IgD-negative memory B cell (primary cell): Measurements from ENCODE around the gene ATP10A. TPM values are rescaled to one million over a fixed set of nuclear protein-coding genes. Genes with fewer than 3 reads are reported as not detected.
A peak's percentile ranks its signal among the peaks of the same experiment; 100 is the strongest.

Experiments used
- H3K27ac Mint-ChIP-seq, 3 donors: one replicate each; pipeline ENCODE4 v1.8.0; 2020 to 2022; ENCODE audit warnings: mild to moderate bottlenecking in 3 of 3, mixed read lengths in 3 of 3, moderate library complexity in 1 of 3
- H3K27me3 Mint-ChIP-seq: one replicate; pipeline ENCODE4 v1.8.0; 2021; ENCODE audit warnings: mixed read lengths
- H3K36me3 Mint-ChIP-seq: one replicate; pipeline ENCODE4 v1.8.0; 2020; ENCODE audit warnings: mild to moderate bottlenecking, mixed read lengths
- H3K4me1 Mint-ChIP-seq, 3 donors: one replicate each; pipeline ENCODE4 v1.8.0; 2020 to 2022; ENCODE audit warnings: mixed read lengths in 3 of 3, mild to moderate bottlenecking in 1 of 3
- H3K4me3 Mint-ChIP-seq, 4 donors: one replicate each; pipeline ENCODE4 v1.8.0; 2020 to 2022; ENCODE audit warnings: mild to moderate bottlenecking in 4 of 4, mixed read lengths in 4 of 4, moderate library complexity in 3 of 4
- H3K9me3 Mint-ChIP-seq, 3 donors: one replicate each; pipeline ENCODE4 v1.8.0; 2020 to 2021; ENCODE audit warnings: mixed read lengths in 3 of 3, mild to moderate bottlenecking in 1 of 3
- polyA plus RNA-seq: library from polyadenylated mRNA; unstranded; fragments of 300-500 nt; fragmentation: Illumina TruSeq; gene quantifications from one replicate; pipeline ENCODE4 v1.2.3, GENCODE V29; 2021

Gene ATP10A
- polyA plus RNA-seq, 1 donor from 2014 or later, result 0.48 TPM

DNA sequence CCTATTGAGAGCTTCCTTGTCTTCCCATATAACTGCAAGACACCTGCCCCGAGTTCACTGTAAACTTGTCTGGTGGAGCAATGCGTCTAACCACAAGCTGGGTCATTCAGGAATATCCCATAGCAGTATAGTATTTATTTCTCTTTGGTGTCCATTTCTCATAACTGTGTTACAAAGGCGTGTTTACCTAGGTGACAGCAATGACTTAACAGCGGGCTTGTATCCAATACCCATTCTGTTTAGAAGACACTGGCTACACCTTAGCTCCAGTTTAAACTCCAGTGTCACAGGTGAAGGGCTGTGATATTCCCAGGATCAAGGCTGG is 24.3 kb downstream of the ATP10A start:
- H3K27me3 Mint-ChIP-seq, result peaks cover 23% of the 10 kb centered on the region
- no peaks in the 10 kb centered on the region for H3K36me3 Mint-ChIP-seq
- peaks cover 6 to 12% (median 7%) of the 10 kb centered on the region in 3 donors for H3K4me1 Mint-ChIP-seq
- H3K27ac Mint-ChIP-seq, result no peak overlapping the region
- H3K9me3 Mint-ChIP-seq, result peaks cover 0 to 2% (median 0%) of the 10 kb centered on the region in 3 donors
- H3K4me3 Mint-ChIP-seq, result no peak overlapping the region

DNA sequence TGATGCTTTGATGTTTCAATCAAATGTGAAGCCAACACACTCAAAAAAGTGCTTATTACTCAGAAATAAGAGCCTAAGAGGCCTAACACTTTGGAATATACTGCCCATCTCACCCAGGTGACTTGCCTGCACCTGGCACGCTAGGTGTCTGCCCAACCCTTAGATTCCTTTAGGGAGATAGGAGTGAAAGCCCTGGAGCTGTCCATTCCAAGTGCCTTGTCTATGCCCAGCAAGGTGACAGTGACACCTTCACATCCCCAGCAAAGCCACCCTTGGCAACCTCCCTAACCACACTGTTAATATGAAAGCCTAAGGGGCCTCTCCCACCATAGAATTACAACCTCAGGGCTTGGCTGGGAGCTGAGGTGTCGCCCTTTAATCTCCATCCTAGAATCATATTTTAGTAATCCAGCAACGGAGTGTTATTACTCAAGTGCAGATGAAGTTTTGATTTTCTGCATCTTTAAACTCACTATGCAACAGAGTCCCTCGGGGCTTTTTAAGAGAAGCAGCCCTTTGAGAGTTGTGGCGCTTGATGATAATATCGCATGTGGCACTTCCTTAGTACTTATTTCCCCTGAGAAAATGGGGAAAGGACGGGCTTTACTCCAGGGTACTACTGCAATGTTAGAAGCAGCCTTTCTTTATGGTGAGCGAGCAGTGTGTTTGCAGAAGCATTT is 24.8 kb downstream of the ATP10A start:
- H3K27me3 Mint-ChIP-seq, result peaks cover 23% of the 10 kb centered on the region
- H3K4me1 Mint-ChIP-seq, result peaks cover 6 to 12% (median 7%) of the 10 kb centered on the region in 3 donors
- H3K9me3 Mint-ChIP-seq, result peaks cover 0 to 2% (median 0%) of the 10 kb centered on the region in 3 donors
- H3K36me3 Mint-ChIP-seq, result no peaks in the 10 kb centered on the region
- no peak overlapping the region for H3K27ac Mint-ChIP-seq
- H3K4me3 Mint-ChIP-seq, result no peak overlapping the region

DNA sequence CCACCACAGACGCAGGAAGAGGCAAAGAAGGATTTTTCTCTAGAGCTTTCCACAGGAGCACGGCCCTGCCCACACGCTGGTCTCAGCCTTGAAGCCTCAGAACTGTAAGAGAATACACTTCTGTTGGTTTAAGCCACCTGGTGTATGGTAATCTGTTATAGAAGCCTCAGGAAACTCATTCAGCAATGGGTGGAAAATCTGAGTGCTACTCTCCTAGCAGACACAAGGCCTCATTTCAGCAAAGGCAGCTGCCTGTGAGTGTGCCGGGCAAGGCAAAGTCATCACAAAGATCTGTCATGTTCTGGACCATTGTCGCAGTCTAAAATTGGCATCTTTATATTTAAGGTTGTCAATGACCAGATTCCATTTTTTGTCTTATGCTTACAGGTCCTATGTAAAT is 31.0 kb downstream of the ATP10A start:
- Mint-ChIP-seq H3K27ac (peak overlapping the region in 1 of 3 donors; percentile 71), H3K27me3 (peaks cover 3% of the 10 kb centered on the region), H3K9me3 (peaks cover 0 to 3% (median 2%) of the 10 kb centered on the region in 3 donors), H3K4me1 (peaks cover 5 to 12% (median 9%) of the 10 kb centered on the region in 3 donors), H3K4me3 (peak overlapping the region in 1 of 4 donors; percentile 69), H3K36me3 (no peaks in the 10 kb centered on the region)

DNA sequence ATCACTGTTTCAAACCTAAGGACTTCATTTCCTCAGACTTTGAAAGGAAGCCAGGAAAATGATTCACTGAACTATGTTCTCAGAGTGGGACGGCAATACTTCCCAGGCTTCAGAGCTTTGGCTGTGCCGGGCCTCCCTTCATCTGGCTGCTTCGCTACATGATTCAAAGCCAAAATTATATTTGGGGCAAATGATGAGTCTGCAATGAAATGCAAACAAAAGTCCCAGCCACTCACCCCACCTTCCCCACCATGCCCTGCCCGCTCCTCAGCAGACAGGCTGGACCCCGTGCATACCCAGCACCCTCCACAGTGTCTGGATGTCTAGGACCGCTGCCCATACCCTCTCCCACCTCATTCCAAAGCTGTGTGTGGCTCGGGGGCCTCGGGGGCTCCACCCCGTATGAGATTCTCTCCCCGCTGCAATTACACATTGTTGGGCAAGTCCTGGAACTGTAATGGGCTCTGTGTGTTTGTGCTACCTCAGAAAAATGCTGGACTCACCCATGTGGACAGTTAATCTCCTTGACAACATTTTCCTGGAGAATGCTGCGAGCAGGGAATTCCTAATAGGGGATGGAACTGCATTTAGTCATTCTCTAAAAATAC is 32.2 kb downstream of the ATP10A start:
- peaks cover 5 to 12% (median 9%) of the 10 kb centered on the region in 3 donors for H3K4me1 Mint-ChIP-seq
- peaks cover 2 to 6% (median 5%) of the 10 kb centered on the region in 3 donors for H3K9me3 Mint-ChIP-seq
- peak overlapping the region in 1 of 3 donors; percentile 64 for H3K27ac Mint-ChIP-seq
- no peaks in the 10 kb centered on the region for H3K36me3 Mint-ChIP-seq
- H3K27me3 Mint-ChIP-seq, result no peaks in the 10 kb centered on the region
- peak overlapping the region in 1 of 4 donors; percentile 47 for H3K4me3 Mint-ChIP-seq

DNA sequence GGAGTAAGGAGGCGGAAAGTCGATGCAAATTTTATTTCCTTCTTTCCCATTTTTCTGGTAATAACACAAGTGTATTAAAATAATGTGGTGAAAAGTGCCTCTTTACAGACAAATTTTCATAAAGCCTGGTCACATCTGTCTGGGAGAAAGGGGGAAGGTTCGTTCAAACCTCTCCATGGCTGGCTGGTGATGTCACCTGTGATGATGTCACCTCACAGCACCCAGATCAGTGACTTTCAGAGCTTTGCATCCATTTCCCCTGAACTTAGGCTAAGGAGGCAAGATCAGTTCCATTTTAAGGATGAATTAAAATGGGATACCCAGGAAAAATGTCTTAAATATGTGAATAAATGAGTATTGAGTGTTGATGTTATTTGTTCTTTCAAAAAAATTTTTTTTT is 34.1 kb downstream of the ATP10A start:
- Mint-ChIP-seq H3K9me3 (peaks cover 2 to 14% (median 10%) of the 10 kb centered on the region in 3 donors), H3K36me3 (no peaks in the 10 kb centered on the region), H3K4me3 (no peak overlapping the region), H3K27ac (no peak overlapping the region), H3K27me3 (peaks cover 4% of the 10 kb centered on the region), H3K4me1 (peaks cover 5 to 12% (median 7%) of the 10 kb centered on the region in 3 donors)

DNA sequence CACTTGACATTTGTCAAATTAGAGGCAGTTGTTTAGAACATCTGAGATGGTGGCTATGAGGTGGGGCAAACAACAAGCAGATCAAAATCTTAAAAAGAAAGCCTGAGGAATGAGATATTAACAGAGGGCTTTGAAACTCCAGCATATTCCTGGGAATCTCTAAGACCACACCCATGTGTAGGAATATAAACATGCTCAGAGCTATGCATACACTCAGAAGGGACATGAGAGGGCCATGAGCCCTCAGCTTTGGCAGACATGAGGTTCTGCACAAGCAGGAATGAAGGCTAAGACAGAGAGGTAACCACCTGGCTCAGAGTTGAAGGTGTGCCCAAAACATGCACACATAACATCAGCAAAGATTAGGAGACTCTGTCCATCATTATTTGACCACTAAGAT is 37.9 kb downstream of the ATP10A start:
- Mint-ChIP-seq H3K27ac (no peak overlapping the region), H3K4me1 (peaks cover 0 to 2% (median 0%) of the 10 kb centered on the region in 3 donors), H3K4me3 (no peak overlapping the region), H3K9me3 (peaks cover 2 to 14% (median 10%) of the 10 kb centered on the region in 3 donors), H3K27me3 (peaks cover 4% of the 10 kb centered on the region), H3K36me3 (no peaks in the 10 kb centered on the region)

DNA sequence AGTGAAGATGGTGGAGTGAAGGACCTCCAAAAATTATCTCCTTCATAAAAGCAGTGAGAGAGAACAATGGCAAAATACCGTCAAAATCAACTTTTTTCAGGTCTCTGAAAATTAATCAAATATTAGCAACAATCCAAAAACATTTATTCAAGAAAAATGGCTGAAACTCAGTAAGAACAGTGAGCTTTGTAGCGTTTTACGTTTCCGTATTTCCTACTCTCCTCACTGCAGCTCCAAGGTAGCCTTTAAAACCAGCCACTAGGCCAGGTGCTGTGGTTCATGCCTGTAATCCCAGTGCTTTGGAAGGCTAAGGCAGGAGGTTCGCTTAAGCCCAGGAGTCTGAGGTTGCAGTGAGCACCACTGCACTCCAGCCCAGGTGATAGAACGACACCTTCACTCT is 38.5 kb downstream of the ATP10A start:
- Mint-ChIP-seq H3K4me1 (peaks cover 0 to 2% (median 0%) of the 10 kb centered on the region in 3 donors), H3K27me3 (peaks cover 4% of the 10 kb centered on the region), H3K36me3 (no peaks in the 10 kb centered on the region), H3K27ac (no peak overlapping the region), H3K9me3 (peaks cover 2 to 14% (median 10%) of the 10 kb centered on the region in 3 donors), H3K4me3 (no peak overlapping the region)

DNA sequence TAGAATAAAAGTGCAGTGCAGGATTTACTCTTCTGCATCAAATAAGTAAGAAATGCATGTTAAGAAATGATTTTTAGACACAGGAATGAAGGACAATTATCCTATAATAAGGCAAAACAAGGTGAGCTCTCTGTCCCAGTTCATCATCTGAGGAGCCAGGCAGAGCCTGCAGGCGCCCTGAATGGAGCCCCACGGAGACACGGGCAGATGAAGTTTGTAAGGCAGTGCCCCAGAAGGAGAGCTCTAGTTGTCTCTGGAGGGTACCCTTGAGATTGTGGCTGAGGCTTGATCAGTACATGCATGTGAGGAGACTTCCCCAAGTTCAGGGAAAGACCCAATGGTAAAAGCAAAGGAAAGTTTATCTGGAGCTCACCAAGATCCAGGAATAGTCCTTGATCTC is 50.3 kb downstream of the ATP10A start:
- no peaks in the 10 kb centered on the region for H3K36me3 Mint-ChIP-seq
- no peaks in the 10 kb centered on the region for H3K9me3 Mint-ChIP-seq
- peak overlapping the region in 1 of 3 donors; percentile 85 for H3K27ac Mint-ChIP-seq
- peaks cover 22% of the 10 kb centered on the region for H3K27me3 Mint-ChIP-seq
- H3K4me1 Mint-ChIP-seq, result peaks cover 12 to 16% (median 13%) of the 10 kb centered on the region in 3 donors
- H3K4me3 Mint-ChIP-seq, result no peak overlapping the region

DNA sequence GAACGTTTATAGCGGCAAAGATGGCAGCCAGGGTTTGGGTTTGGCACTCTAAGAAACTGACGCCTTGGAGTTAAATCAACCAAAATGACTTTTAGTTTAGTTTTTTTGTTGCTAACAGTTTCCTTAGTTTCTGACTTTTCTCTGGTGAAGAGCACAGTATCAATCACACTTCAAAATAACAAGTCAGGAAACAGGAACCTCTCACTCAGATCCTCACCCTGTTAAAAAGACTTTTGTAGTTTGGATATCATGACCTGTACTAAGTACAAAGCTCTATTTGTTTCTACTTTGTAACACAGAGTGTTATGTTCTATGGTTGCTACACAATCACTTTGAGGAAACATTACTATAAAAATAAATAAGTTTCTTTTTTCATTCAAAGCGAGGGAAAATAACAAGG is 51.1 kb downstream of the ATP10A start:
- H3K9me3 Mint-ChIP-seq, result no peaks in the 10 kb centered on the region
- no peak overlapping the region for H3K4me3 Mint-ChIP-seq
- peaks cover 12 to 16% (median 13%) of the 10 kb centered on the region in 3 donors for H3K4me1 Mint-ChIP-seq
- H3K27ac Mint-ChIP-seq, result no peak overlapping the region
- H3K27me3 Mint-ChIP-seq, result peaks cover 24% of the 10 kb centered on the region
- no peaks in the 10 kb centered on the region for H3K36me3 Mint-ChIP-seq

DNA sequence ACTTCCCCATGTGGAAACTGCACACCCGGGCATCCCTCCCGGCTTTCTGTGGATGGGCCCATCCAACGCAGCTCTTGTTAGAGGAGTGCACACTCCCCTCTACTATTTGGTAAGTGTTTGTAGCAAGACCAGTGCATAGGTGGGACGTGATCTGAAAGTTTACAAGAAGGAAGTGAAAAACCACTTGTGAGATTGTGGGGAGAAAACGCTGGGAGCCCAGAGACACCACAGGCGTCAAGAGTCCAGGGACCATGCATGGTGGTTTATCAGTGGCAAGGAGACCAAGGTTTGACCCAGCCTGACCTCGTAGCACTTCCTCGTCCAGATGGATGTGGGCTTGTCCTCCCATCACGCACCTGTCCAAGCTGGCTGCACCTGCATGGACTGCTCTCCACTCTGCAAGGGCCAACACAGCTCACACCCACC is 51.6 kb downstream of the ATP10A start:
- peaks cover 26% of the 10 kb centered on the region for H3K27me3 Mint-ChIP-seq
- H3K27ac Mint-ChIP-seq, result no peak overlapping the region
- H3K9me3 Mint-ChIP-seq, result no peaks in the 10 kb centered on the region

DNA sequence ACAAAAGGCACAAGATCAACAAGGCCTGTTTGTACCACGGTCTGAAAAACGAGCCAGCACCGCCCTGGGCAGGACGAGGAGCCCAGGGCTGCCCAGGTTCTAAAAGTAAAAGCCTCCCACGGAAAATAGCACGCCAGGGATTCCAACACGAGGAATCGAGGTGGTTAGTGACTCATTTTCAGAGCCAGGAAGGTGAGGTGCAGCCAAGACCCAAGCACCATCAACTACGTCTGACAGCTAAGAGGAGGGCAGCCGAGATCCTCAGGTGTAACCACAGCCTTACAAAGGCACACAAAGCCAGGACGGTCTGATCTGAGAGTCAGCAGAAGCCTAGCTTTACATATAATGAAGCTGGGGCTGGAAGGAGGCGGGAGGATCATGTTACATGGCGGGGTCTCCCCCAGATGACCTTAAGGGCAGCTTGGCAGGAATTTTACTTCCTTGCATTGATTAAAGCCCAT is 52.5 kb downstream of the ATP10A start:
- Mint-ChIP-seq H3K4me1 (peaks cover 12 to 16% (median 13%) of the 10 kb centered on the region in 3 donors), H3K4me3 (peak overlapping the region in 1 of 4 donors; percentile 76), H3K36me3 (no peaks in the 10 kb centered on the region), H3K27me3 (peaks cover 27% of the 10 kb centered on the region), H3K9me3 (no peaks in the 10 kb centered on the region), H3K27ac (no peak overlapping the region)

More for the DNA sequence above, 51.6 kb downstream of the ATP10A start:
- Mint-ChIP-seq H3K36me3 (no peaks in the 10 kb centered on the region), H3K4me3 (peak overlapping the region in 2 of 4 donors; percentile 7 to 76), H3K4me1 (peaks cover 12 to 16% (median 13%) of the 10 kb centered on the region in 3 donors)

DNA sequence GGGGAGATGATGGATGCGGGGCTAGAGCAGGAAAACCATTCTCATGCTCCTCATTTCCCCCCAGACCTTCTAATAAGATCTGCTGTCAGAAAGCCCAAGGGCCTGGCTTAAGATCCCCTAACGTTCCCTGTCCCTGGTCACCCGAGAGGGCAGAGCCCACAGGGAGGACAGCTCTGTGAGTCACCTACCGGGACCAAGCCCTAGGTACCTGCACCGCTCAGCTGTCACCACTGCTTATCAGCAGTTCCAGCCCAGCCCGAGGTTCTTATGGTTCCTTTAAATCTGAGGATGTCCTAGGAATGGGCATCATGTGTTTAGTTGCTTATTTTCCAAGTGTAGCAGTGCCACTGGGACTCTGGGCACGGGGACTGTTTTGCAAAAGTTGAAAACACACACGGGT is 53.0 kb downstream of the ATP10A start:
- Mint-ChIP-seq H3K27me3 (peaks cover 27% of the 10 kb centered on the region), H3K9me3 (no peaks in the 10 kb centered on the region), H3K4me3 (no peak overlapping the region), H3K4me1 (peaks cover 12 to 16% (median 13%) of the 10 kb centered on the region in 3 donors), H3K36me3 (no peaks in the 10 kb centered on the region), H3K27ac (no peak overlapping the region)

DNA sequence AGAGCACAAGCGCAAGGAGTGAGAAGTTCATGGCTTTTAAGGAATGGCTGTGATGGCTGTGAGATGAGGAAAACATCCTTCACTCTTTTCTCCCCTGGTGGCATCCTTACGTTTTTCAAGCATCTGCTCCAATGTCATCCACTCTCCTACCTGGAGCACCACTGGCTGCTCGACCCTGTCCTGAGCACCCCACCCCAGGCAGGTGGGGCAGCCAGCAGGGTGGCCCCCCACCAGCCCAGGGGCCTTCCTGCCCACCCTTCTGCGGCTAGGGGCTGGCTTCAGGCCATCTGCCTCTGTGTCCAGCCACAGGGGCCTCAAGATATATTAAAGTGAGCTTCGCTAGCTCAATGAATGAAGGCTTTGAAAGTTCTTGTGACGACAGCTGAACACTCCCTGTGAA is 56.1 kb downstream of the ATP10A start:
- no peak overlapping the region for H3K27ac Mint-ChIP-seq
- peaks cover 13 to 21% (median 21%) of the 10 kb centered on the region in 3 donors for H3K4me1 Mint-ChIP-seq
- no peaks in the 10 kb centered on the region for H3K9me3 Mint-ChIP-seq
- peaks cover 22% of the 10 kb centered on the region for H3K27me3 Mint-ChIP-seq
- no peak overlapping the region for H3K4me3 Mint-ChIP-seq
- H3K36me3 Mint-ChIP-seq, result no peaks in the 10 kb centered on the region

DNA sequence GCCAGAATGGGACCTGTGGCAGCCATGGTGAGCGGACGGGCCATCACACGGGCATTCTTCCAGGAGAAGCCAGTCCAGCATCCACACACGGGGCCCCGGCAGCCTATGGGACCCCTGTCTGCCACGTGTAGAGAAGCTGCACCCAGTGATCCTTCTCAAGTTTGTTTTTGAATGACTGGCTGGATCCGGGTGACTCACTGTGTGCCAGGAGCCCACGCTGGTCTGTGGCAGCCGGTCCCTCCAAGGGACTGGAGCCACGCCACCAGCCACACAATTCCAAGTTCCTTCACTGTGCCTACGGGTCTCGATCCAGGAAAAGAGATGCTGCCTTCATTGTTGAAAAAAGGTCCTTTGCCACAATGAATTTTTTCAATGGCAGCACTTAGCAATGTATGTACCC is 58.1 kb downstream of the ATP10A start:
- Mint-ChIP-seq H3K27ac (no peak overlapping the region), H3K4me3 (no peak overlapping the region), H3K27me3 (peaks cover 19% of the 10 kb centered on the region), H3K4me1 (peaks cover 3 to 11% (median 8%) of the 10 kb centered on the region in 3 donors), H3K36me3 (no peaks in the 10 kb centered on the region), H3K9me3 (peaks cover 0 to 3% (median 0%) of the 10 kb centered on the region in 3 donors)

DNA sequence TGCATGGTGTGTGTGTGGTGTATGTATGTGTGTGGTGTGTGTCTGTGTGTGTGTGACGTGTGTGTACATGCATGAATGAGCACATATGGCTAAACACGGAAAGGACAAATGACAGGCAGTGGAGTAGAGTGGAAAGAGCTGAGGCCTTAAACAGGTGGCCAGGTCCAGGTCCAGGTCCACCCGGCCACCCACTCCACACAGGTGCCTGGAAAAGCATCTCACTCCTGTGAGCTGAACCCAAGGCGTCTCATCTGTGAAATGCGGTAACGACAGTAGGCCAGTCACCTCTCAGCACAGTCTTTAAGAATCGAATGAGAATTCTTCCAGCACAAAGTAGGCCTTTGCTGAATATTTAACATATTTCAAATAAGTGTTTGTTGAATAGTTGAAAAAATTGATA is 58.7 kb downstream of the ATP10A start:
- Mint-ChIP-seq H3K27me3 (peaks cover 23% of the 10 kb centered on the region), H3K27ac (no peak overlapping the region), H3K36me3 (peaks cover 1% of the 10 kb centered on the region), H3K4me3 (no peak overlapping the region), H3K9me3 (peaks cover 0 to 3% (median 0%) of the 10 kb centered on the region in 3 donors), H3K4me1 (peaks cover 7 to 11% (median 8%) of the 10 kb centered on the region in 3 donors)
